ENCODE results near the gene HSF2. TPM values are rescaled to one million over a fixed set of nuclear protein-coding genes. Genes with fewer than 3 reads are reported as not detected.

HSF2 gene
- total and polyA plus RNA-seq, 2 donors (not counting 1 experiment from before 2014, with no cell fraction given) = 10.6 to 10.8 TPM

DNA sequence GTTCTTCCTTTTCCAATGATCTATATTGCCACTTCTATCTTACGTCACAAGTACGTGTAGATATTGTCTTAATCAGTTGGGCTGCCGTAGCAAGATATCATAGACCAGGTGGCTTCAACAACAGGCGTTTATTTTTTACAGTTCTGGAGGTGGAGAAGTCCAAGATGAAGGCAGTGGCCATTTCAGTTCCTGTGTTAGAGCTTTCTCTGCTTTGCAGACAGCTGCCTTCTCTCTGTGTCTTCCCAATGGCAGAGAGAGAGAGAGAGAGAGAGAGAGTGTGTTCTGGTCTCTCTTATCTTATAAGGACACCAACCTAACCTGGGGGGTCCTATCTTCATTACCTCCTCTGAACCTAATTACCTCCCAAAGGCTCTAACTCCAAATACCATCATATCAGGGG lies 8.3 kb downstream of the HSF2 start:
- H3K27me3 ChIP-seq (replicated peaks in 1 of 4; ENCODE audit: control extremely low read depth in 1 of 4, control insufficient read depth in 3 of 4, insufficient read depth in 4 of 4, low read length in 3 of 4) = no peaks in the 10 kb centered on the region
- H3K79me2 ChIP-seq (ENCODE audit: control insufficient read depth, insufficient read depth, low read length) = peaks cover 48% of the 10 kb centered on the region
- H3K4me2 ChIP-seq (replicated peaks; ENCODE audit: low read depth, low read length, poor library complexity, severe bottlenecking) = no peak overlapping the region
- no peak overlapping the region for H3K9ac ChIP-seq (ENCODE audit: low read length)
- DNase-seq (no peak), ATAC-seq (ENCODE audit: low read depth) (no peak)
- intact Hi-C loops (cut with micrococcal nuclease) = no loop called here
- no peak for TF ChIP-seq EZH2 (IDR thresholded peaks at IDR 0.05; ENCODE audit: borderline replicate concordance, insufficient read depth, low read depth, low read length, poor library complexity, severe bottlenecking)
- TF ChIP-seq, protein P1, sequence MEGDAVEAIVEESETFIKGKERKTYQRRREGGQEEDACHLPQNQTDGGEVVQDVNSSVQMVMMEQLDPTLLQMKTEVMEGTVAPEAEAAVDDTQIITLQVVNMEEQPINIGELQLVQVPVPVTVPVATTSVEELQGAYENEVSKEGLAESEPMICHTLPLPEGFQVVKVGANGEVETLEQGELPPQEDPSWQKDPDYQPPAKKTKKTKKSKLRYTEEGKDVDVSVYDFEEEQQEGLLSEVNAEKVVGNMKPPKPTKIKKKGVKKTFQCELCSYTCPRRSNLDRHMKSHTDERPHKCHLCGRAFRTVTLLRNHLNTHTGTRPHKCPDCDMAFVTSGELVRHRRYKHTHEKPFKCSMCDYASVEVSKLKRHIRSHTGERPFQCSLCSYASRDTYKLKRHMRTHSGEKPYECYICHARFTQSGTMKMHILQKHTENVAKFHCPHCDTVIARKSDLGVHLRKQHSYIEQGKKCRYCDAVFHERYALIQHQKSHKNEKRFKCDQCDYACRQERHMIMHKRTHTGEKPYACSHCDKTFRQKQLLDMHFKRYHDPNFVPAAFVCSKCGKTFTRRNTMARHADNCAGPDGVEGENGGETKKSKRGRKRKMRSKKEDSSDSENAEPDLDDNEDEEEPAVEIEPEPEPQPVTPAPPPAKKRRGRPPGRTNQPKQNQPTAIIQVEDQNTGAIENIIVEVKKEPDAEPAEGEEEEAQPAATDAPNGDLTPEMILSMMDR (IDR thresholded peaks at IDR 0.05) = no peak
- no peak overlapping the region for H3K27ac ChIP-seq (ENCODE audit: low read length in 2 of 2)
- ChIA-PET POLR2A (no interaction called here), CTCF (interaction anchor here (1.9 kb wide), 1 partner anchor 8 kb away, joined by 8 read pairs; the partner anchor contains the start of gene HSF2)
- H4K20me1 ChIP-seq (ENCODE audit: control insufficient read depth, insufficient read depth, low read length, poor library complexity, severe bottlenecking) = no peaks in the 10 kb centered on the region
- 100% methylated on average over 3 of the region's 4 CpGs for WGBS (ENCODE audit: insufficient coverage)
- H3K4me3 Mint-ChIP-seq = no peak overlapping the region
- H3K27me3 Mint-ChIP-seq = no peaks in the 10 kb centered on the region
- H3K9me3 Mint-ChIP-seq (ENCODE audit: insufficient read depth) = no peaks in the 10 kb centered on the region
- H3K9me3 ChIP-seq (ENCODE audit: control extremely low read depth in 1 of 3, control insufficient read depth in 2 of 3, insufficient read depth in 1 of 3, low read length in 2 of 3) = no peaks in the 10 kb centered on the region
- H3K36me3 ChIP-seq (replicated peaks in 1 of 2; ENCODE audit: control extremely low read depth in 1 of 2, control insufficient read depth in 1 of 2, extremely low read depth in 1 of 2, insufficient read depth in 2 of 2, low read length in 1 of 2) = peaks cover 3 to 5% of the 10 kb centered on the region in 2 experiments
- H3K4me1 ChIP-seq (ENCODE audit: control insufficient read depth in 2 of 2, insufficient read depth in 2 of 2, low read length in 2 of 2) = no peaks in the 10 kb centered on the region
- peaks cover 22% of the 10 kb centered on the region for H3K4me1 Mint-ChIP-seq
- H3K4me3 ChIP-seq (ENCODE audit: control extremely low read depth in 1 of 5, extremely low read depth in 1 of 5, insufficient read depth in 1 of 5, low read depth in 2 of 5, low read length in 4 of 5) = no peak overlapping the region
- no peak overlapping the region for H3K27ac Mint-ChIP-seq
- no peak overlapping the region for H2AFZ ChIP-seq (ENCODE audit: insufficient read depth, low read depth, low read length, poor library complexity, severe bottlenecking)

DNA sequence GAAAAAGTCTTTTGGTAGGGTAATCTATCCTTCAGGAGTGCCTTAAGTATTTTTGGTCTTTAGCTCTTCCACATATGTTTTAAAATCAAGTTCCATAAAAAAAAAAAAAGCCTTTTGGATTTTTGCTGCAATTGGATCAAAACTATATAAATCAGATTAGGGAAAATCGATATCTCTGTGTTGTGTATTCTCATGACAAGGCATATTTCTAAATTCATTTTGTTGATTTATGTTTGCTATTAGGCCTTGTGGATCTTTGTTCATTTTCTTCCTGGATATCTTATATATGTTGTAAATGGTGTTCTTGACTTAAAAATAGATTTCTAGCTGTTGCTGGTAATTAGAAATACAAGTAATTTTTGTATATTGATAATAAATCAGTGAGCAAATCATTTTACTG lies 8.8 kb downstream of the HSF2 start:
- ATAC-seq (ENCODE audit: low read depth) (no peak), DNase-seq (no peak)
- H3K79me2 ChIP-seq (ENCODE audit: control insufficient read depth, insufficient read depth, low read length) = peaks cover 45% of the 10 kb centered on the region
- H3K9me3 Mint-ChIP-seq (ENCODE audit: insufficient read depth) = no peaks in the 10 kb centered on the region
- no peaks in the 10 kb centered on the region for H3K9me3 ChIP-seq (ENCODE audit: control extremely low read depth in 1 of 3, control insufficient read depth in 2 of 3, insufficient read depth in 1 of 3, low read length in 2 of 3)
- no peak overlapping the region for H3K27ac ChIP-seq (ENCODE audit: low read length in 2 of 2)
- CTCF ChIA-PET = interaction anchor here (1.9 kb wide), 1 partner anchor 9 kb away, joined by 8 read pairs; the partner anchor contains the start of gene HSF2
- no peak overlapping the region for H3K4me3 ChIP-seq (ENCODE audit: control extremely low read depth in 1 of 5, extremely low read depth in 1 of 5, insufficient read depth in 1 of 5, low read depth in 2 of 5, low read length in 4 of 5)
- H4K20me1 ChIP-seq (ENCODE audit: control insufficient read depth, insufficient read depth, low read length, poor library complexity, severe bottlenecking) = no peaks in the 10 kb centered on the region
- H3K4me2 ChIP-seq (replicated peaks; ENCODE audit: low read depth, low read length, poor library complexity, severe bottlenecking) = no peak overlapping the region
- no CpG with 5 or more reads among the region's 1 CpG for WGBS (ENCODE audit: insufficient coverage)
- H3K27me3 Mint-ChIP-seq = no peaks in the 10 kb centered on the region
- no peaks in the 10 kb centered on the region for H3K27me3 ChIP-seq (replicated peaks in 1 of 4; ENCODE audit: control extremely low read depth in 1 of 4, control insufficient read depth in 3 of 4, insufficient read depth in 4 of 4, low read length in 3 of 4)
- TF ChIP-seq, protein P1 (IDR thresholded peaks at IDR 0.05) = no peak
- no peak for TF ChIP-seq EZH2 (IDR thresholded peaks at IDR 0.05; ENCODE audit: borderline replicate concordance, insufficient read depth, low read depth, low read length, poor library complexity, severe bottlenecking)
- H3K27ac Mint-ChIP-seq = no peak overlapping the region
- H3K4me3 Mint-ChIP-seq = no peak overlapping the region
- intact Hi-C loops (cut with micrococcal nuclease) = no loop called here
- H3K9ac ChIP-seq (ENCODE audit: low read length) = no peak overlapping the region
- H3K4me1 ChIP-seq (ENCODE audit: control insufficient read depth in 2 of 2, insufficient read depth in 2 of 2, low read length in 2 of 2) = no peaks in the 10 kb centered on the region
- no peak overlapping the region for H2AFZ ChIP-seq (ENCODE audit: insufficient read depth, low read depth, low read length, poor library complexity, severe bottlenecking)
- H3K4me1 Mint-ChIP-seq = peaks cover 22% of the 10 kb centered on the region
- POLR2A ChIA-PET = no interaction called here
- peaks cover 5% of the 10 kb centered on the region in 2 experiments for H3K36me3 ChIP-seq (replicated peaks in 1 of 2; ENCODE audit: control extremely low read depth in 1 of 2, control insufficient read depth in 1 of 2, extremely low read depth in 1 of 2, insufficient read depth in 2 of 2, low read length in 1 of 2)

Data from B cell (primary cell).